ENCODE results near the gene MAP3K10. TPM values are rescaled to one million over a fixed set of nuclear protein-coding genes. Genes with fewer than 3 reads are reported as not detected.

Gene MAP3K10
- total and polyA plus RNA-seq, 2 of the 13 experiments (the other 11 are each of a cell fraction or from before 2014, with no cell fraction given) = 3.4 to 5.0 TPM

GRCh38 chr19:40213251-40213829 lies 22.1 kb downstream of the MAP3K10 start:
- CTCF ChIA-PET (ENCODE audit: low intra/inter-chr PET ratio, low total read pairs) = no interaction called here
- H3K9ac ChIP-seq (ENCODE audit: insufficient read depth, low read depth, low read length) = no peak overlapping the region
- no peaks in the 10 kb centered on the region for H3K79me2 ChIP-seq (ENCODE audit: insufficient read depth, low read length)
- no TSS peak for BruUV-seq (replicated peaks)
- H3K4me2 ChIP-seq (ENCODE audit: low read depth, low read length) = no peak overlapping the region
- 0 out of 5 replicates have a peak, but pooled peaks cover 0 to 3% of the 10 kb centered on the region in 2 experiments for H3K27me3 ChIP-seq (ENCODE audit: control insufficient read depth in 1 of 2, insufficient read depth in 2 of 2, low read length in 2 of 2)
- DNase-seq (ENCODE audit: low spot score) (no peak), ATAC-seq (no peak), FAIRE-seq (no peak)
- H4K20me1 ChIP-seq (ENCODE audit: insufficient read depth, low read length) = no peaks in the 10 kb centered on the region
- H3K9me3 ChIP-seq (ENCODE audit: low read length) = no peaks in the 10 kb centered on the region
- intact Hi-C loops (cut with micrococcal nuclease; ENCODE audit: unreplicated experiment) = no loop called here
- no peak overlapping the region for H3K27ac ChIP-seq (ENCODE audit: extremely low read length, insufficient read depth, low read length)
- H3K4me3 ChIP-seq (replicated peaks in 1 of 3; ENCODE audit: insufficient read depth in 1 of 3, low read depth in 2 of 3, low read length in 3 of 3) = no peak overlapping the region
- peaks cover 0 to 2% of the 10 kb centered on the region in 2 experiments; a peak in 1 of 5 replicates for H3K36me3 ChIP-seq (replicated peaks in 1 of 2; ENCODE audit: control insufficient read depth in 1 of 2, insufficient read depth in 2 of 2, low read length in 2 of 2)
- WGBS (ENCODE audit: low lambda C conversion rate) = 97% methylated on average over 43 of the region's 53 CpGs
- TF ChIP-seq MXD1 (CRISPR knock-in tag; IDR thresholded peaks at IDR 0.05) (no peak), RNF2 (conservative IDR thresholded peaks at IDR 0.05; ENCODE audit: low read depth) (no peak), CREBL2 (CRISPR knock-in tag; IDR thresholded peaks at IDR 0.05; ENCODE audit: borderline replicate concordance) (no peak), FOXK2 (IDR thresholded peaks at IDR 0.05) (no peak), ZNF607 (CRISPR knock-in tag; IDR thresholded peaks at IDR 0.05; ENCODE audit: borderline replicate concordance) (no peak), NKX3-1 (CRISPR knock-in tag; IDR thresholded peaks at IDR 0.05) (no peak), ZNF276 (CRISPR knock-in tag; IDR thresholded peaks at IDR 0.05; ENCODE audit: low read depth) (no peak), ZNF337 (CRISPR knock-in tag; IDR thresholded peaks at IDR 0.05; ENCODE audit: borderline replicate concordance, low read depth) (no peak), SP2 (CRISPR knock-in tag; IDR thresholded peaks at IDR 0.05) (no peak), PRDM10 (CRISPR knock-in tag; IDR thresholded peaks at IDR 0.05; ENCODE audit: low read depth) (no peak)
- H3K4me1 ChIP-seq (ENCODE audit: insufficient read depth, low read length) = peaks cover 7% of the 10 kb centered on the region
- H2AFZ ChIP-seq (ENCODE audit: low read length) = no peak overlapping the region
- in situ Hi-C loops (cut with HindIII; ENCODE audit: extremely low pct_ligation_motif_present, low pct_unique_long_range_greater_than_20kb) = no loop called here
- POLR2A ChIA-PET = no interaction called here

Data from HepG2 (cell line).